Progenitor cell of endocrine pancreas (in vitro differentiated cells): ENCODE data around the gene CRTC3. TPM values are rescaled to one million over a fixed set of nuclear protein-coding genes. Genes with fewer than 3 reads are reported as not detected.

ENCODE experiments used
- DNase-seq: peaks from one replicate; pipeline ENCODE4 v3.0.0; 2021; ENCODE audit warnings: low spot score; ENCODE audit not compliant: unreplicated experiment
- H3K27ac Mint-ChIP-seq: 2 replicates; pipeline ENCODE4 v1.8.0; 2021; ENCODE audit warnings: mild to moderate bottlenecking, moderate library complexity, mixed read lengths
- H3K27me3 Mint-ChIP-seq: 2 replicates; pipeline ENCODE4 v1.8.0; 2021; ENCODE audit warnings: mixed read lengths
- H3K36me3 Mint-ChIP-seq: 2 replicates; pipeline ENCODE4 v1.8.0; 2022; ENCODE audit warnings: mixed read lengths; ENCODE audit not compliant: insufficient read depth
- H3K4me1 Mint-ChIP-seq: 2 replicates; pipeline ENCODE4 v1.8.0; 2021; ENCODE audit warnings: low read depth, mixed read lengths
- H3K4me3 Mint-ChIP-seq: 2 replicates; pipeline ENCODE4 v1.8.0; 2021; ENCODE audit warnings: low read depth, mild to moderate bottlenecking, moderate library complexity, mixed read lengths
- H3K9me3 Mint-ChIP-seq: 2 replicates; pipeline ENCODE4 v1.8.0; 2021; ENCODE audit warnings: low read depth, mixed read lengths
- total RNA-seq: library from RNA; stranded (reverse); gene quantifications from 2 replicates; pipeline ENCODE4 v1.2.1, GENCODE V29; 2021
- TF ChIP-seq, protein P1 (sequence below): fragments of 200-600 bp; sonication (generic); IDR thresholded peaks from one replicate; pipeline ENCODE4 v1.5.0; 2021; ENCODE audit warnings: antibody characterized with exemption, mild to moderate bottlenecking; ENCODE audit not compliant: unreplicated experiment

CRTC3 gene
- total RNA-seq, 1 donor from 2014 or later, result 34.6 TPM

DNA sequence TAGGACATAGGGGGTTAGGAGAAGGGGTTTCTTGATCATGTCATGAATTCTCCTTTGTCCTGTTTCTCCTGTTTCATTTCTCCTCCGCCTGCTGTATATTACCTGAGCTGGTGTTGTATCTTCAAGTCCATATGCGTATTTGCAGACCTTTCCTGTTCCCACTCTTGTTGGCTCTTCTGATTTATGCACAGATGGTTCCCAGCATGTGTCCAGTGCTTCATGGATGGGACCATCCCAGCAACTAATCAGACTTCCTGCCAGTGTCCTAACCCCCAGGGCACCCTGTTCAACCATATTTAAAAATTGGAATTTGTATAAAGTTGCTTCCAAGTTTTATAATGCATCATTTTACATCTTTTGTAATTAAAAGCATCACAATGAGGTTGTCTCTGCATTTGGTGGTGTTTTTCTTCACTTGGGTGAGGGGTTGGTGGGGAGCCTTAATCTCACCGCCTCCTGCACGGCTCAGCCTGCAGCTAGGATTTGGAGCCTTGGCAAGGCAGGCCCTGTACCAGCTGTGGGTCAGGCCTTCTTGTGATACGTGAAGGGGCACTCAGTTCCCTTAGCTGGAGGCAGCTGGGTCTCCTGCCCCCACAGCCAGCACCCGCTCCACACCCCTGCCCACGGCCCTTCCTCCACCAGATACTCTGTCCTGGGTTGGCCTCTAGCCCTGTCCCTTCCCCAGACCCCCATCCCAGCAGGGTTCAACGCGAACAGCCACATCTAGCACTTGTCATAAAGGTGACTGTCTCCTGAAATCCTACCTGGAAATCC lies 115.4 kb downstream of the CRTC3 start:
- Mint-ChIP-seq H3K4me3 (no peak overlapping the region), H3K27ac (no peak overlapping the region), H3K9me3 (no peaks in the 10 kb centered on the region), H3K27me3 (peaks cover 3% of the 10 kb centered on the region), H3K4me1 (peaks cover 4% of the 10 kb centered on the region), H3K36me3 (peaks cover 14% of the 10 kb centered on the region)
- TF ChIP-seq, protein P1, sequence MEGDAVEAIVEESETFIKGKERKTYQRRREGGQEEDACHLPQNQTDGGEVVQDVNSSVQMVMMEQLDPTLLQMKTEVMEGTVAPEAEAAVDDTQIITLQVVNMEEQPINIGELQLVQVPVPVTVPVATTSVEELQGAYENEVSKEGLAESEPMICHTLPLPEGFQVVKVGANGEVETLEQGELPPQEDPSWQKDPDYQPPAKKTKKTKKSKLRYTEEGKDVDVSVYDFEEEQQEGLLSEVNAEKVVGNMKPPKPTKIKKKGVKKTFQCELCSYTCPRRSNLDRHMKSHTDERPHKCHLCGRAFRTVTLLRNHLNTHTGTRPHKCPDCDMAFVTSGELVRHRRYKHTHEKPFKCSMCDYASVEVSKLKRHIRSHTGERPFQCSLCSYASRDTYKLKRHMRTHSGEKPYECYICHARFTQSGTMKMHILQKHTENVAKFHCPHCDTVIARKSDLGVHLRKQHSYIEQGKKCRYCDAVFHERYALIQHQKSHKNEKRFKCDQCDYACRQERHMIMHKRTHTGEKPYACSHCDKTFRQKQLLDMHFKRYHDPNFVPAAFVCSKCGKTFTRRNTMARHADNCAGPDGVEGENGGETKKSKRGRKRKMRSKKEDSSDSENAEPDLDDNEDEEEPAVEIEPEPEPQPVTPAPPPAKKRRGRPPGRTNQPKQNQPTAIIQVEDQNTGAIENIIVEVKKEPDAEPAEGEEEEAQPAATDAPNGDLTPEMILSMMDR, result no peak
- no peak for DNase-seq

- DNase-seq, result no peak
- TF ChIP-seq, protein P1, result no peak
- H3K27me3 Mint-ChIP-seq, result peaks cover 3% of the 10 kb centered on the region
- H3K4me3 Mint-ChIP-seq, result no peak overlapping the region
- H3K36me3 Mint-ChIP-seq, result peaks cover 14% of the 10 kb centered on the region
- H3K4me1 Mint-ChIP-seq, result peaks cover 4% of the 10 kb centered on the region
- H3K27ac Mint-ChIP-seq, result peak overlapping the region; percentile 20
- no peaks in the 10 kb centered on the region for H3K9me3 Mint-ChIP-seq
These were observed 116.3 kb downstream of the CRTC3 start for GRCh38 chr15:90645873-90646575.

GRCh38 chr15:90646662-90647305 lies 117.1 kb downstream of the CRTC3 start:
- peaks cover 14% of the 10 kb centered on the region for H3K36me3 Mint-ChIP-seq
- no peak overlapping the region for H3K27ac Mint-ChIP-seq

GRCh38 chr15:90647326-90647725 lies 117.6 kb downstream of the CRTC3 start:
- Mint-ChIP-seq H3K36me3 (peaks cover 14% of the 10 kb centered on the region), H3K27me3 (peaks cover 3% of the 10 kb centered on the region), H3K27ac (no peak overlapping the region), H3K4me1 (peaks cover 4% of the 10 kb centered on the region), H3K4me3 (no peak overlapping the region), H3K9me3 (no peaks in the 10 kb centered on the region)
- TF ChIP-seq, protein P1, result no peak
- DNase-seq, result no peak

More at GRCh38 chr15:90646662-90647305, 117.1 kb downstream of the CRTC3 start:
- H3K9me3 Mint-ChIP-seq, result no peaks in the 10 kb centered on the region
- no peak overlapping the region for H3K4me3 Mint-ChIP-seq
- TF ChIP-seq, protein P1, result no peak
- DNase-seq, result no peak
- peaks cover 3% of the 10 kb centered on the region for H3K27me3 Mint-ChIP-seq
- H3K4me1 Mint-ChIP-seq, result peaks cover 4% of the 10 kb centered on the region
